Heart left ventricle (tissue), 16 donors: ENCODE data around the gene MAN2A1. TPM values are rescaled to one million over a fixed set of nuclear protein-coding genes. Genes with fewer than 3 reads are reported as not detected.

Experiments used
- ATAC-seq, 4 donors: fragments of 200-7000 bp; cut with Tn5 transposase; one replicate each; pipeline ENCODE4 v1.9.1; 2020 to 2022; ENCODE audit warnings: moderate library complexity in 4 of 4, mild to moderate bottlenecking in 3 of 4, moderate number of reproducible peaks in 1 of 4
- DNase-seq, 5 donors: peaks; one replicate each; pipeline ENCODE4 v3.0.0-alpha.2; 2020
- H3K27ac ChIP-seq, 12 donors: fragments of 200-600 bp; sonication (generic) in 4 of 12; one replicate each; pipeline versions ENCODE4 v1.5.0 to v1.8.0; 2016 to 2022; ENCODE audit warnings: mild to moderate bottlenecking in 2 of 12
- H3K27me3 ChIP-seq, 9 donors: fragments of 200-600 bp; sonication (generic) in 2 of 9; one replicate each; pipeline versions ENCODE4 v1.5.1 to v1.8.0; 2016 to 2022; ENCODE audit warnings: mild to moderate bottlenecking in 3 of 9
- H3K36me3 ChIP-seq, 9 donors: fragments of 200-600 bp; sonication (generic) in 2 of 9; one replicate each; pipeline versions ENCODE4 v1.5.0 to v1.8.0; 2018 to 2022; ENCODE audit warnings: mild to moderate bottlenecking in 2 of 9
- H3K4me1 ChIP-seq, 12 donors: fragments of 200-600 bp; sonication (generic) in 4 of 12; one replicate each; pipeline versions ENCODE4 v1.5.0 to v1.8.0; 2016 to 2022; ENCODE audit warnings: mild to moderate bottlenecking in 3 of 12
- H3K4me3 ChIP-seq, 12 donors: fragments of 200-600 bp; sonication (generic) in 4 of 12; one replicate each; pipeline versions ENCODE4 v1.5.0 to v1.8.0; 2017 to 2022; ENCODE audit warnings: mild to moderate bottlenecking in 9 of 12, moderate library complexity in 4 of 12
- H3K9me3 ChIP-seq, 12 donors: fragments of 200-600 bp; sonication (generic) in 4 of 12; one replicate each; pipeline versions ENCODE4 v1.5.0 to v1.8.0; 2016 to 2022; ENCODE audit warnings: mild to moderate bottlenecking in 1 of 12
- CTCF ChIP-seq, 12 donors: fragments of 200-600 bp; sonication (generic) in 4 of 12; IDR thresholded peaks; one replicate each; pipeline versions ENCODE4 v1.5.0 to v1.8.0; 2018 to 2022; ENCODE audit warnings: antibody characterized with exemption in 12 of 12, mild to moderate bottlenecking in 5 of 12
- POLR2A ChIP-seq, 2 donors: fragments of 450-650 bp; IDR thresholded peaks; one replicate each; pipeline ENCODE4 v1.6.1; 2017; ENCODE audit warnings: antibody characterized with exemption in 2 of 2, mild to moderate bottlenecking in 2 of 2, moderate library complexity in 2 of 2
- WGBS, 4 donors: extraction: QIAGEN DNeasy Blood & Tissue Kit in 2 of 4; methylation state at CpG; one replicate each; pipeline versions ENCODE4 v1.1.5 to v1.1.7; 2013 to 2018; 5-methylcytosine and 5-hydroxymethylcytosine counted together
- intact Hi-C, 10 donors: fragments of 100-400 bp; cut with DNase I; formaldehyde crosslinking; loops; one replicate each; pipeline versions ENCODE4 v1.11.1 to v1.14.2; 2022
- polyA plus RNA-seq, 2 donors: library from polyadenylated mRNA; stranded (reverse); fragments of 200-250 nt; gene quantifications; one replicate each; pipeline ENCODE4 v1.2.3, GENCODE V29; 2013
- total RNA-seq, 9 donors: library from RNA; depleted of rRNA in 2 of 9; stranded (reverse); fragments of >200 nt in 2 of 9; fragmentation: NEBNext Ultra II Directional in 3 of 9; extraction: Animal tissue kit (Norgen Biotek cat#: 25700) in 3 of 9; gene quantifications; one replicate each; pipeline versions ENCODE4 v1.1.0 to v1.2.4, GENCODE V29; 2016 to 2023
- donor health status: ischemic (EF 13 %, LVEDD 7.1; RV severe dilation, severe dysfunction).
- donor health status: healthy with polysubstance abuse.
- donor health status: DM: no; HTN: yes; CAD: no.
- donor health status: DM: no; HTN: no; CAD: no.
- donor health status: ischemic (EF 25% LVEDD 6.9; RV normal size, moderate dysfunction).
- donor health status: ischemic (EF 25% LVEDD 5.7; RV mildly dilated, moderate dysfunction).
- donor health status: healthy.
- donor health status: DM: yes; HTN: yes; CAD: no.
- donor health status: ischemic (EF 35%, LVEDD 5.7; RV mildly dilated, moderate dysfunction).
- donor health status: nonischemic (EF 11% LVEDD 7.7; RV severe dilation, severe dysfunction).
- donor health status: DM: yes; HTN: yes; CAD: no.
- donor health status: PGD.
- donor health status: ischemic (EF 29% LVEDD 5.4; RV normal size, mild dysfunction).
- donor health status: nonischemic (EF 23%, LVEDD 6.1; RV moderate dilation, normal function).

MAN2A1 gene
- total and polyA plus RNA-seq, 11 donors, result 2.0 to 22.9 (median 7.8) TPM

GRCh38 chr5:109653042-109653441 is 36.7 kb upstream of the MAN2A1 start:
- DNase-seq, result no peak
- no peak overlapping the region for H3K27ac ChIP-seq

GRCh38 chr5:109653561-109654239 is 36.0 kb upstream of the MAN2A1 start:
- ATAC-seq, result no peak

More at GRCh38 chr5:109653042-109653441, 36.7 kb upstream of the MAN2A1 start:
- no peak overlapping the region for H3K4me3 ChIP-seq
- WGBS, 4 donors, result 35 to 69% (median 45%) methylated on average over 2 of the region's 2 CpGs
- H3K27me3 ChIP-seq, result no peaks in the 10 kb centered on the region
- ATAC-seq, result no peak
- TF ChIP-seq CTCF (IDR thresholded peaks at IDR 0.05), result no peak
- TF ChIP-seq POLR2A (IDR thresholded peaks at IDR 0.05), result no peak
- intact Hi-C loops, result no loop called here
- H3K36me3 ChIP-seq, result no peaks in the 10 kb centered on the region
- H3K4me1 ChIP-seq, result peaks cover 0 to 15% (median 0%) of the 10 kb centered on the region in 12 donors
- no peaks in the 10 kb centered on the region for H3K9me3 ChIP-seq

GRCh38 chr5:109654455-109654854 is 35.3 kb upstream of the MAN2A1 start:
- TF ChIP-seq CTCF (IDR thresholded peaks at IDR 0.05) (no peak), POLR2A (IDR thresholded peaks at IDR 0.05) (no peak)
- ATAC-seq (no peak), DNase-seq (no peak)
- 88 to 94% (median 88%) methylated on average over 6 of the region's 6 CpGs for WGBS, 4 donors
- H3K27me3 ChIP-seq, result no peaks in the 10 kb centered on the region
- no peak overlapping the region for H3K4me3 ChIP-seq
- intact Hi-C loops, result no loop called here
- no peak overlapping the region for H3K27ac ChIP-seq
- peaks cover 0 to 15% (median 0%) of the 10 kb centered on the region in 12 donors for H3K4me1 ChIP-seq
- H3K9me3 ChIP-seq, result no peaks in the 10 kb centered on the region
- no peaks in the 10 kb centered on the region for H3K36me3 ChIP-seq

More at GRCh38 chr5:109653561-109654239, 36.0 kb upstream of the MAN2A1 start:
- intact Hi-C loops, result no loop called here
- Histone ChIP-seq H3K9me3 (no peaks in the 10 kb centered on the region), H3K27ac (no peak overlapping the region), H3K27me3 (no peaks in the 10 kb centered on the region), H3K36me3 (no peaks in the 10 kb centered on the region), H3K4me1 (peaks cover 0 to 15% (median 0%) of the 10 kb centered on the region in 12 donors), H3K4me3 (no peak overlapping the region)
- DNase-seq, result no peak
- 86 to 93% (median 89%) methylated on average over 3 of the region's 3 CpGs for WGBS, 4 donors
- TF ChIP-seq CTCF (IDR thresholded peaks at IDR 0.05), result no peak
- no peak for TF ChIP-seq POLR2A (IDR thresholded peaks at IDR 0.05)

- H3K27me3 ChIP-seq, result no peaks in the 10 kb centered on the region
- ATAC-seq, result no peak
- no peaks in the 10 kb centered on the region for H3K9me3 ChIP-seq
- TF ChIP-seq CTCF (IDR thresholded peaks at IDR 0.05) (no peak), POLR2A (IDR thresholded peaks at IDR 0.05) (no peak)
- no peak for DNase-seq
- peaks cover 0 to 15% (median 0%) of the 10 kb centered on the region in 12 donors for H3K4me1 ChIP-seq
- 90 to 97% (median 94%) methylated on average over 2 of the region's 2 CpGs for WGBS, 4 donors
- intact Hi-C loops, result no loop called here
- H3K27ac ChIP-seq, result no peak overlapping the region
- no peak overlapping the region for H3K4me3 ChIP-seq
- H3K36me3 ChIP-seq, result no peaks in the 10 kb centered on the region
Measured at GRCh38 chr5:109655841-109656240, 33.9 kb upstream of the MAN2A1 start.
